Measurements from ENCODE around the gene GKN2.

GRCh38 chr2:68938938-68939337 lies 13.8 kb downstream of the GKN2 start:
- TF ChIP-seq CTCF (conservative IDR thresholded peaks at IDR 0.05; ENCODE audit: low read depth, low read length) (no peak), EZH2 (IDR thresholded peaks at IDR 0.05; ENCODE audit: borderline replicate concordance, low read depth, low read length, poor library complexity, severe bottlenecking) (no peak)
